NK-92 (cell line): ENCODE measurements around the gene CALY.

Experiments
- DNase-seq: peaks from one replicate; lab custom pipeline; 2025; ENCODE audit not compliant: unreplicated experiment; lab: John Stamatoyannopoulos, UW

CALY gene

DNA sequence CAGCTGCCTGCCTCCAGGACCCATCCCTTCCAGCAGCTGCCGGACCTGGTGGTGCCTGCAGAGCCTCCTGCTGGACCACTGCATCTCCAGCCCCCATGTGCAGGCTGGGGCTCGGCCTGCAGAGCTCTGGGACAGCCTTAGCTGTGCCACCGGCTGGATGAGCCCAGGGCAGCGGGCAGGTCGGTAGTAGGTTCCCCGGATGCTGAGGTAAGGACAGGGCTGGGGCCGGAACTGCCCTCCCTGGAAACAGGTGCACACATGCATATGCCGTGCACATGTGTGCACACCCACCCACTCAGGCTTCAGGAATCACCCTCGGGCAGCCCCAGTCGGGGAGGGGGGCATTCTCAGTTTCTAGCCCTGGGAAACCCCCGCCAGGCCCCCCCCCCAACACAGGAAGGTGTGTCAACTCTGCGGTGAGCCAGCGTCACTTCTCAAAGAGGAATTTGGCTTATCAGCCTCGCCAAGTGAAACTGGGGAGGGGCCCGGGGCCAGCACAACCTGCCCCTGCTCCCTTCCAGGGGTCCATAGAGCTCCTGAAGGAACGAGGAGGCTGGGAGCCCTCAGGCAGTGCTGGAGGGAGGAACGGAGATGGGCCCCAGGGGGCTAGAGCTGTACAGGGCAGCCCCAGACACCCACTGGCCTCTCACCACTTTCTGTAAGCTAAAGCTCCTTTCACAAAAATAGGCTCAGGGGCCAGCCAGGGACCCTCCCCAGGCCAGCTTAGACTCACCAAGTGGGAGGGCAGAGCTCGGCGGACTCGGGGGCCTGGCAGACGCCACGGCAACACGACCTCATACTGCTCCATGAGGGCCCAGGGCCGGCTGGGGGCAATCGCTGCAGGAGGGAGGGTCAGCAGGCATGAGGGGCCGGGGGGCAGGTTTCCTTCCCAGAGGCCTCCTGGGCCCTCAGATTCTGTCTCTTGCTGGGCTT lies 61.7 kb downstream of the CALY start:
- peak; percentile 17 for DNase-seq
